ENCODE results near the gene BMF.
"Not testable (repeated sequence)": the region's sequence is repeated elsewhere in the genome, so short reads cannot be mapped to it uniquely, and the experiment has no call there.

The BMF gene

DNA sequence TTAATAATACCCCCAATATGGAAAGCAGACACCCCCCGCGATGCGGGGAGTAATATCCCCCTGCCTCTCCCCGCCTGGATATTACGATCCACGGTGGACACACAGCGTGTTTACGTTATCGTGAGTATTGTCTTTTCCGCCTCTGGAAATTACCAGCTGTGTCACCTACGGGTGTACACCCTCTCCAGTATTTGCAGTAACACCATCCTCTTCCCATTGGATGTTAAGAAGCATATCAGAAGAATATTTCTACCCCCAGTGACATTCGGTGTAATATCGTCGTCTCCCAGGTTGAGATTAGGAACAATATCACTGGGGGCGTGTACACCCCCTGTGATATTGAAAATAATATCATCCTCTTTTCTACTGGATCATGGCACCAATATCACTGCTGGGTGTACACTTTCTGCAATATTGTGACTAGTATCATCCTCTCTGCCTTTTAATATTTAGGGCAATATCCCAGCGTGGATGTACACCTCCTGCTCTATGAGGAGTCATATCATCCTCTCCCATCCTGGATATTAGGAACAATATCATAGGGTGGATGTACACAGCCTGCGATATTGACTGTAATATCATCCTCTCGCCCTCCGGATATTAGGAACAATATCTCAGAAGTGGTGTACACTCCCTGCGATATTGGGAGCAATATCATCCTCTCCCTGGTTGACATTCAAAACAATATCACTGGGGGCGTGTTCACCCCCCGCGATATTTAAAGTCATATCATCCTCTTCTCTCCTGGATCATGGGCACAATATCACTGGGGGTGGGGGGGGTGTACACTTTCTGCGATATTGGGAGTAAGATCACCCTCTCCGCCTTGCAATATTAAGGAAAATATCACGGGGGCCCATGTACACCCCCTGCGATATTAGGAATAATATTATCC is 20.3 kb upstream of the BMF start:
- no peak for DNase-seq

- no peak for DNase-seq
These were observed 17.3 kb upstream of the BMF start for GRCh38 chr15:40125950-40126349.

- DNase-seq = not testable (repeated sequence)
These were observed 16.2 kb upstream of the BMF start for GRCh38 chr15:40124807-40125285.

DNA sequence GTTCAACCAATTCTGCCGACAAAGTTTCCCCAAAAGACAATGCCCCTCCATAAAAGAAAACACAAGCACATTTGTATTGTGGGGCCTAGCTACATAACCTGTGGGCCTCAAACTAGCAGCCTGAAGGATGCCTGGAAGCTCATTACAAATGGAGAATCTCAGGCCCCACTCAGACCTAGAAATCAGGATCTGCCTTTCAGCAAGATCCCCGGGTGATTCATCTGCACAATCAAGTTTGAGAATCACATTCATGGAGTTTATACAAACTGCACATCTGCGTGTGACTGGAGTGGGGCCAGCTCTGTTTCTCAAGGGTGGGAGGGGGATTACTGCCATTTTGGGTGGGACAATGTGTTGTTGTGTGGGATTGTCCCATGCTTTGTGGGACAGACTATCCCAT is 15.7 kb upstream of the BMF start:
- not testable (repeated sequence) for DNase-seq

GRCh38 chr15:40123863-40124262 is 15.2 kb upstream of the BMF start:
- not testable (repeated sequence) for DNase-seq

GRCh38 chr15:40122989-40123388 is 14.3 kb upstream of the BMF start:
- not testable (repeated sequence) for DNase-seq

DNA sequence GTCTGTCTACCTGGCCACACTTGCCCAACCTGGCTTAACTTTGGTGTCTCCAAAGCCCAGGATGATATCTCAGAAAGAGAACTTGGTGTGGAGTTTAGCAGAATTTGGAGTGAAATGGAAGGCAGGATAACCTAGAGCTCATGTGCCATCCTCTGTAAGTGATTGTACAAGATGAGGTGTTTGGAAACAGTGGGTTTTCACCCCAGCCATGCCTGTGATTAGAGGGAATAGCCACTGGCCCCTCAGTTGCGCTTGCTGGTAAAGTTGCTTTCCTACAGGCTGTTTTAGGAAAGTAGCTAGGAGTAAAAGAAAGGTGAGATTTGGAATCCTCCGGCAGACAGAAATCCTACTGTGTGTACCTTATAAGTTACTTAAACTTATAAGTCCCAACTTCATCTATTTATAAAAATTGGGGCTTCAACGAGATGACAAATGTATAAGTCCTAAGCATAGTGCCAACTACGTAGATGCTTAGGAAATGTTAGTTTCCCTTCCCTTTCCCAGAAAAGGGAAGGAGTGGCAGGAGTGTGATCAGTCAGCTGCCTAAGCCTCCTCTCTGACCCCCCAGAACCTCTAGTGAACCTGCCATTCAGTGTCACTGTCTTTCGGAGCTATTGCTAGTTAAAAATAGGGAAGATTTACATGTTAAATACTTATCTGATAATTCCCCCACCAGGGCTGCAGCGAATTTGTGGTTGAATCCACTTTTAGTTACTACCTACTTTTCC is 13.4 kb upstream of the BMF start:
- no peak for DNase-seq

DNA sequence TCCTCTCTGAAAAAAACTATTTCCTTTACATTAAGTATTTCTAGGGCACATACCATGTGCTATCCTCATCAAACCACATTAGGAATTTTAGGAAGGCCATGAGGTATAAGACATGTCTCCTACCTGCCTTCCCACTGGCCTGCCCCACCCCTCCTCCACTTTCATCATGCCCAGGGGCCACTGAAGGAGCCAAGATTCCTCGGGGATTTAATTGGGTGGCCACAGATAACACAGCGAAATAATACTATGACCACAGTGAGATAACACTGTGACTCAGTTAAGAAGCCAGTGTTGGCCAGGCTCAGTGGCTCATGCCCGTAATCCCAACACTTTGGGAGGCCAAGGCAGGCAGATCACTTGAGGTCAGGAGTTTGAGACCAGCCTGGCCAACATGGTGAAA is 9.8 kb upstream of the BMF start:
- no peak for DNase-seq

- no peak for DNase-seq
These were observed 7.0 kb upstream of the BMF start for GRCh38 chr15:40115670-40116093.

- DNase-seq = not testable (repeated sequence)
These were observed 6.4 kb upstream of the BMF start for GRCh38 chr15:40115106-40115505.

GRCh38 chr15:40114218-40114617 is 5.5 kb upstream of the BMF start:
- DNase-seq = no peak

GRCh38 chr15:40112789-40113188 is 4.1 kb upstream of the BMF start:
- no peak for DNase-seq

DNA sequence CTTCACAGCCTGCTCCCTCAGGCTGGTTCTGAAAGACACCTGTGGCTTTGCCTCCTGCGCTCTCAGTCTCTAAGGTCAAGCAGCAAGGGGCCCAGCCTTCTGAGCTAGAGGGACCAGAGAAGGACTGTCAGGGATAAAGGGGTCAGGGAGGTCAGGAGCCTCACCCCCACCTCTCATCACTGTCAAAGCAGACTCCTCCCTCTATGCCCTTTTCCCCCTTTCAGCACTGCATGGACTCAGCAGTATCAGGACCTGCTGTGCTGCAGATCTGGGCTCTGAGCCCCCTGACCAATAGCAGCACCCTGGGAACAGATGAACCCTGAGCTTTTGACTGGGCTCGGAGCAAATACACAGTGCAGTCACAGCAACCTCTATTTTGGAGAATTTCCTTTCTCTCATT is 3.2 kb upstream of the BMF start:
- DNase-seq = no peak

DNA sequence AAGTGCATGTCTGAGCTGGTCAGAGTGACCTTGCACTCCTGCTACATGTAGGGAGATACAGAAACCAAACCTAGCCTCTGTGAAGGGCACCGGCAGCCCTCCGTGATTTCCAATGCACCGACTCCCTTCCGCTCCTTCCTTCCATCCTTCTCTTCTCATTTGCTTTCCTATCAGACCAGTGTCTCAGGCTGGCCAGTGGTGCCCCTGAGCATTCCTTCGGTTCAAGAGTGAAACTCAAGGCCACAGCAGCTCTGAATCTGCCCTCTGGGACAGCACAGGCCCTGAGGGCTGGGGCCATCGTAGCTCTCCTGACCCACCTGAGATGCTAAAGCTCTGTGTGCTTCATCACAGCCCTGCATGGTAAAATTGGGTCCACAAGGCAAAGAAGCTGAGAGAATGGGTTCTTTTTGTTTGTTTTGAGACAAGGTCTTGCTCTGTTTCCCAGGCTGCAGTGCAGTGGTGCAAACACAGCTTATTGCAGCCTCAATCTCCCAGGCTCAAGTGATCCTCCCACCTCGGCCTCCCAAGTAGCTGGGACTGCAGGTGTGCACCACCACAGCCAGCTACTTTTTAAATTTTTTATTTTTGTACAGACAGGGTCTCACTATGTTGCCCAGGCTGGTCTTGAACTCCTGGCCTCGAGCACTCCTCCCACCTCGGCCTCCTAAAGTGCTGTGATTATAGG is 2.3 kb upstream of the BMF start:
- no peak for DNase-seq

DNA sequence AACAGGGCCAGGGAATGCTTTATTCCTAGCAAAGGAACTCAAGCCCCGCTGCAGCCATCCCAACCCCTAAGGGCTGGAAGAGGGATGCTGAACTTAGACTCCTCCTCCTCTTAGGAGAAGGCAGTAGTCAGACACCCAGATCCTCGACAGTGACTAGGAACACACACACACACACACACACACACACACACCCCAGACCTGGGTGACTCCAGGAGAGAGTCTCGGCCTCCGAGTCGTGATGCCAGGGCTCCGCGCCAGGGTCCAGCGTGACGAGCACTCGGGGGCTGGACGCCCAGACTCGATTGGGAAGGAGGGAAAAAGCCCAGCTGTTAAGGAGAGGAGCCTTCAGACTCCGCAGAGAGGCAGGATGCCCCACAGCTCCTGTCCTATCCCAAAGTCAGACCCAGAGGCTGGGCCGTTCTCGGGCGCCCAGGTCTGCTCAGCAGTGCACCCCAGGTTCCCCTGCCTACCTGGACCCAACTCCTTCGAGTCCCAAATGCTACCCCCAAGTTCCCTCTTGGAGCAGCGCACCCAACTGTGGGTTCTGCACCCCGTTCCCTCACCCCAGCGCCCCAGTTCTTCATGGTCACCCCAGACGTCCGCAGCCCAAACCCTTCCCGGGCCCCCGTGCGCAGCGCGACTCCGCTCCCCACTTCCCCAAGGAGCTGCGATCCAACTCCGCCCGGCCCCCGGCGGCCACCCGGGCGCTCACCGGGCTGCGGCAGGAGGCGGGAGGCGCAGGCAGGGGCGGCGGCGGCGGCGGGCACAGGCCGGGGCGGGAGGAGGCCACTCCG is 421 bp downstream of the BMF start:
- DNase-seq = peak; percentile 10

DNA sequence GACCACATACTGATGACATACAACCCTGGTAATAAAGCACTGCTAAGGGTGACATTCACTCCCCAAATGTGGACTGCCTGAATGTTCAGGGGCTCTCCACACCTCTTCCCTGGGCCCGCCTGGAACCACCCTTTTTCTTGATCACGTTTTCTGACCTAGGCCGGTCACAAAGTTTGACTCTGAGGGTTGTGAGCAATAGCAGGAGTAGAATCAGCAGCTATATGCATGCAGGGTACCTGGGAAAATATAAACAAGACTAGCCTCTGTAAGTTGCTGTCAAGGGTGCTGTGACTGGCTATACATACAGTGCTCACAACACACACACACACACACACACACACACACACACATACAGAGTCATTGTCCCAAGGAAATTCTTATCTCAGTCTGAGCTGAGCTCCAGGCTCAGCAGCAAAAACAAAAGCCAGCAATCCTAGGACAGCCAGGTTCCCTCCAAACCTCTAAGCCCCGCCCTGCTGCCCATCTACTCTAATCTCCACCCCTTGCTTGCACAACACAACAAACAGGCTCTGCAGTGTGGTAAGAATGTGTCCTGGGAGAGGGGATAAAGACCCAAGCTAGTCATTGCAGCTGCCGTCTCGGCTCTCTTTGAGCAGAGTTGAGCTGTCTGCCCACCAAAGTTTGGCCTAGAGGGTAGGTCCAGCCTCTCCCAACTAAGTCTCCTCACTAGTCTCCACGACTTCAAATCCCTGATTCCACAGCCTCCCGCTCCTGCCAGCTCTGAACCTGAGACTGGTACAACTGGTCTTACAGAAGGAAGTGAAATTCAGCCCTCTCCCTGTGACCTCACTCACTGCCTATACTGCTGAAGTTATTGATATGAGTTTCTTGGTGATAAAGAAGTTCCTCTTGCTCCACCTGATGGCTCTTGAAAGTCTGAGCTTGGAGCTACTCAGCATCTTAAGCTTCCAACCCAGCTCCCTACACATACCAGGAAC is 2.2 kb downstream of the BMF start:
- no peak for DNase-seq

GRCh38 chr15:40105517-40106202 is 3.0 kb downstream of the BMF start:
- no peak for DNase-seq

GRCh38 chr15:40104865-40105516 is 3.7 kb downstream of the BMF start:
- peak; percentile 79 for DNase-seq

DNA sequence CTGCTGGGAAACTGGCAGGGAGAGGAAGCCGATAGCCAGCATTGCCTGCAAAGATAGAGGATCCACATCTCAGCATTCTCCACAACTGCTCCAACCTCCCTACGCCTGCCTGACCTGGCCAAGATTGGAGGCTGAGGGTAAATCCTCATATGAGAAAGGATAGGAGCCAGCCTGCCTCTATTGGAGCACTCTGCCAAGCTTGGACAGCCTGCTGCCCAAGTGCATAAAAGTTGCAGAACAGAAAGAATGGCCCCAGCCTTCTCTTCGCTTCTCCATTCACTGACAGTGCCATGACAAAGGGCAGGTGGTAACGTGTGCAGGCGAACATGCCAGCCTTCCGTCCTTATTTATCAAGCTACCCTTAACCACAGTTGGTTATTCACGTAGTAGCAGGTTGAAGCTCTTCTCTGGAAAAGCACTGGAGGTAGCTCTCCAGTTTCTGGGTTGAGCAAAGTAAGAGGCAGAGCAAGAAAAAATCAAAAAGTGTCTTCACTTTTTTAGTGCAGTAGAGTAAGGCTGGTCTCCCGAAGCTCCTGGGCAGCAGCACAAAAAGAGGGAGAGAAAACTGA is 4.3 kb downstream of the BMF start:
- no peak for DNase-seq

- no peak for DNase-seq
These were observed 4.8 kb downstream of the BMF start for GRCh38 chr15:40103864-40104271.
